ENCODE data around the gene CHRNA5. TPM values are rescaled to one million over a fixed set of nuclear protein-coding genes. Genes with fewer than 3 reads are reported as not detected.
"Not testable (repeated sequence)": the region's sequence is repeated elsewhere in the genome, so short reads cannot be mapped to it uniquely, and the experiment has no call there.

The CHRNA5 gene
- total RNA-seq, 2 experiments from 2014 or later = 2.1 to 3.1 TPM

DNA sequence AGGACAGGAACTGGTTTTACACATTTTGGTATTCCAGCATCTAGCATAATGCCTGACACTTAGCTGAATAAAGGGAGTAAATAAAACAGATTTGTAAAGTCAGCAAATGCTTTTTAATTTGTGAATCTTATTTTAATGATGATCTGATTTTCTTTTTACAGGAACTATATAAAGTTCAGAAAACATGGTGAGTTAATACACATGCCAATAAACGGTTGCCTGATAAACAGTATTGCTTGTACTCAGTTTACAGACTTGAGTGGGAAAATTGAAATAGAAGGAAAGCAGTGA is 23.6 kb upstream of the CHRNA5 start:
- ChIA-PET CTCF (interaction anchor here (1.1 to 1.8 kb wide), 2 partner anchors 65 to 119 kb away, joined by 3 to 4 read pairs; no protein-coding TSS in a partner anchor), POLR2A (interaction anchor here (1.4 to 5.9 kb wide), 11 partner anchors 8 to 332 kb away, joined by 4 to 56 read pairs (median 10); partner anchors contain the start of genes CHRNA5, IREB2 and MORF4L1)
- Mint-ChIP-seq H3K27me3 (no peaks in the 10 kb centered on the region), H3K36me3 (ENCODE audit: low read depth) (peaks cover 60% of the 10 kb centered on the region), H3K4me1 (peaks cover 41% of the 10 kb centered on the region), H3K4me3 (peak overlapping the region; percentile 90), H3K9me3 (no peaks in the 10 kb centered on the region), H3K27ac (peak overlapping the region; percentile 87)
- DNase-seq = no peak

GRCh38 chr15:78542647-78543046 is 22.7 kb upstream of the CHRNA5 start:
- H3K4me1 Mint-ChIP-seq = peaks cover 41% of the 10 kb centered on the region
- H3K27ac Mint-ChIP-seq = peak overlapping the region; percentile 87
- H3K4me3 Mint-ChIP-seq = peak overlapping the region; percentile 90
- H3K27me3 Mint-ChIP-seq = no peaks in the 10 kb centered on the region
- POLR2A ChIA-PET = interaction anchor here (5.4 to 5.9 kb wide), 2 partner anchors 23 to 105 kb away, joined by 47 to 56 read pairs; partner anchors contain the start of genes CHRNA5 and IREB2
- H3K9me3 Mint-ChIP-seq = no peaks in the 10 kb centered on the region
- peaks cover 67% of the 10 kb centered on the region for H3K36me3 Mint-ChIP-seq (ENCODE audit: low read depth)
- DNase-seq = no peak
- CTCF ChIA-PET = interaction anchor here (0.7 to 1.8 kb wide), 2 partner anchors 26 to 120 kb away, joined by 3 to 4 read pairs; no protein-coding TSS in a partner anchor

DNA sequence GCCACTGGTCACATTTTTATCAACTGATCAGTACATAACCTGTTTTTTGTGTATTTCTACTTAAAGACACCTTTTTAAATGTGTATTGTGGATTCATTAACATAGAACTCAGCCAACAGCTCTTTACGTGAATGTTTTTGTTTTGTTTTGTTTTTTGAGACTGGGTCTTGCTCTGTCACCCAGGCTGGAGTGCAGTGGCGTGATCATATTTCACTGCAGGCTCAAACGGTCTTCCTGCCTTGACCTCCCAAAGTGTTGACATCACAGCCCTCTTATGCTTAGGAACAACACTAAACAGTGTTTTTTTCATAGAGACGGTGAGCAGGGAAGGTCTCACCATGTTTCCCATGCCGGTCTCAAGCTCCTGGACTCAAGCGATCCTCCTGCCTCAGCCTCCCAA is 15.1 kb upstream of the CHRNA5 start:
- ChIA-PET POLR2A (interaction anchor here (1.4 to 1.8 kb wide), 2 partner anchors 10 to 42 kb away, joined by 4 to 11 read pairs; partner anchors contain the start of genes HYKK and PSMA4), CTCF (no interaction called here)
- Mint-ChIP-seq H3K4me1 (peaks cover 4% of the 10 kb centered on the region), H3K9me3 (no peaks in the 10 kb centered on the region), H3K4me3 (no peak overlapping the region), H3K36me3 (ENCODE audit: low read depth) (peaks cover 49% of the 10 kb centered on the region), H3K27me3 (no peaks in the 10 kb centered on the region), H3K27ac (no peak overlapping the region)
- no peak for DNase-seq

DNA sequence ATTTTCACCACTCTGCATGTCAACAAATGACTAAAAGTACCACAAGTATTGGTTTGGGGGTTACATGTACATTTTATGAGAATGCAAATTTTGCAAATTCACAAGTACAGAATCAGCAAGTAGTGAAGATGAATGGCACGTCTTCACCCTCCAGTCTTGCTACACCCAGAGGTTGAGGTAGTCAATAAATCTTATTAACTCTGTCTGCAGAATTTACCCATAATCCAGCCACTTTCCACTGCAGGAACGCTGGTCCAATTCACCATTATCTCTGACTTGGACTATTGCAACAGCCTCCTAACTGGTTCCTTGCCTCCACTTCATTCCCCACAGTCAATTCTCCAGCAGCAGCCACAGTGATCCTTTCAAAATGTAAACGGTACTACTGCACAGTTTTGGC is 14.5 kb upstream of the CHRNA5 start:
- ChIA-PET POLR2A (interaction anchor here (1.4 kb wide), 1 partner anchor 43 kb away, joined by 4 read pairs; the partner anchor contains the start of gene HYKK), CTCF (no interaction called here)
- DNase-seq = no peak
- no peaks in the 10 kb centered on the region for H3K27me3 Mint-ChIP-seq
- H3K9me3 Mint-ChIP-seq = no peaks in the 10 kb centered on the region
- peaks cover 43% of the 10 kb centered on the region for H3K36me3 Mint-ChIP-seq (ENCODE audit: low read depth)
- H3K4me1 Mint-ChIP-seq = no peaks in the 10 kb centered on the region
- H3K4me3 Mint-ChIP-seq = no peak overlapping the region
- no peak overlapping the region for H3K27ac Mint-ChIP-seq

- CTCF ChIA-PET = interaction anchor here (0.7 to 1.6 kb wide), 2 partner anchors 11 to 13 kb away, joined by 3 to 4 read pairs; partner anchors contain the start of gene CHRNA5
- H3K9me3 Mint-ChIP-seq = no peaks in the 10 kb centered on the region
- DNase-seq = no peak
- POLR2A ChIA-PET = interaction anchor here (2.4 kb wide), 1 partner anchor 11 kb away, joined by 15 read pairs; the partner anchor contains the start of gene PSMA4
- H3K4me1 Mint-ChIP-seq = no peaks in the 10 kb centered on the region
- no peaks in the 10 kb centered on the region for H3K27me3 Mint-ChIP-seq
- peaks cover 33% of the 10 kb centered on the region for H3K36me3 Mint-ChIP-seq (ENCODE audit: low read depth)
- H3K4me3 Mint-ChIP-seq = no peak overlapping the region
- no peak overlapping the region for H3K27ac Mint-ChIP-seq
These were observed 13.4 kb upstream of the CHRNA5 start for GRCh38 chr15:78551902-78552301.

- no peaks in the 10 kb centered on the region for H3K27me3 Mint-ChIP-seq
These were observed 12.7 kb upstream of the CHRNA5 start for GRCh38 chr15:78552597-78552996.

DNA sequence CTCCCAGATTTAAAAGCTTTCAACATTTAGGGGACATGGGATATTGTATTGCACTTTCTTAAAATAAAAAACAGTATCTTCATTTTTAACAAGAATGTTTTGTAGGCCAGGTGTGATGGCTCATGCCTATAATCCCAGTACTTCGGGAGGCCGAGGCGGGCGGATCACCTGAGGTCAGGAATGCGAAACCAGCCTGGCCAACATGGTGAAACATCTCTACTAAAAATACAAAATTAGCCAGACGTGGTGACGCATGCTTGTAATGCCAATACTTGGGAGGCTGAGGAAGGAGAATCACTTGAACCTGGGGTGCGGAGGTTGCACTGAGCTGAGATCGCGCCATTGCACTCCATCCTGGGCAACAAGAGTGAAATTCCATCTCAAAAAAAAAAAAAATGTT is 5.1 kb upstream of the CHRNA5 start:
- POLR2A ChIA-PET = interaction anchor here (1.7 kb wide), 1 partner anchor 19 kb away, joined by 8 read pairs; no protein-coding TSS in a partner anchor
- H3K27ac Mint-ChIP-seq; H3K36me3 Mint-ChIP-seq (ENCODE audit: low read depth); H3K9me3 Mint-ChIP-seq; H3K4me1 Mint-ChIP-seq; H3K4me3 Mint-ChIP-seq; H3K27me3 Mint-ChIP-seq; CTCF ChIA-PET; DNase-seq: not testable (repeated sequence)

More at GRCh38 chr15:78552597-78552996, 12.7 kb upstream of the CHRNA5 start:
- no peak for DNase-seq
- no peaks in the 10 kb centered on the region for H3K4me1 Mint-ChIP-seq
- no peaks in the 10 kb centered on the region for H3K9me3 Mint-ChIP-seq
- no peak overlapping the region for H3K27ac Mint-ChIP-seq
- H3K4me3 Mint-ChIP-seq = no peak overlapping the region
- H3K36me3 Mint-ChIP-seq (ENCODE audit: low read depth) = peaks cover 28% of the 10 kb centered on the region
- POLR2A ChIA-PET = interaction anchor here (2.4 kb wide), 1 partner anchor 12 kb away, joined by 15 read pairs; the partner anchor contains the start of gene PSMA4
- CTCF ChIA-PET = interaction anchor here (1.6 kb wide), 1 partner anchor 13 kb away, joined by 4 read pairs; the partner anchor contains the start of gene CHRNA5

DNA sequence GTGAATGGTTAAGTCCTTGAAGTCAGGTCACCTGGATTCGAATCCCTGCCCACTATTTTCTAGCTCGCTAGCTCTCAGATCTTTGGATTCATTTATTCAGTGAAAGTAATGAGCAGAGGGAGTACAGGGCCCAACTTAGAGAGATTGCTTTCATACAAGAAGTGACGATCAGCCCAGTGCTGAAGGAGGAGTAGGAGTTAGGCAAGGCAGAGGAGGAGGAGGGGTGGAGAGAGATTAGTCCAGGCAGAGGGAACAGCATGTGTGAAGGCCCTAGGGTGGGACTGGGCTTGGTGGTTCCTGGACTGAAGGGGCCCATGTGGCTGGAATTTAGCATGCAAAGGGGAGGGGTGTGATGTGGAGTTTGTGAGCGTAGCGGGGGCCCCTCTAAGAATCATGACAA is 3.8 kb upstream of the CHRNA5 start:
- DNase-seq = no peak
- H3K36me3 Mint-ChIP-seq (ENCODE audit: low read depth) = no peaks in the 10 kb centered on the region
- peaks cover 10% of the 10 kb centered on the region for H3K27me3 Mint-ChIP-seq
- ChIA-PET POLR2A (no interaction called here), CTCF (no interaction called here)
- no peaks in the 10 kb centered on the region for H3K9me3 Mint-ChIP-seq
- H3K27ac Mint-ChIP-seq = no peak overlapping the region
- H3K4me1 Mint-ChIP-seq = peaks cover 19% of the 10 kb centered on the region
- no peak overlapping the region for H3K4me3 Mint-ChIP-seq

DNA sequence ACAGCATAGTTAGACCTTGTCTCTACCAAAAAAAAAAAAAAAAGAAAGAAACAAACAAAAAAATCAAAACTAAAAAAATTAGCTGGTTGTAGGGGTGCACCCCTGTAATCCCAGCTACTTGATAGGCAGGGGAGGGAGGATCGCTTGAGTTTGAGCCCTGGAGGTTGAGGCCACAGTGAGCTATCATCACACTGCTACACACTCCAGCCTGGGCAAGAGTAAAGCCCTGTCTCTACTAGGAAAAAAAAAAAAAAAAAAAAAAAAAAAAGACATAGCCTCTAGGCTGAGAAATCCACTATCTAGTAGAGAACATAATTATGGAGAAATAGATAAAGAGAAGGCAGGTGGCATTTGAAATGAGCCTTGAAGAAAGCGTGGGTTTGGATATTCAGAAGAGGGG is 2.2 kb upstream of the CHRNA5 start:
- no peak overlapping the region for H3K4me3 Mint-ChIP-seq

GRCh38 chr15:78564743-78565096 is 600 bp upstream of the CHRNA5 start:
- Mint-ChIP-seq H3K4me3 (peak overlapping the region; percentile 81), H3K27ac (no peak overlapping the region), H3K4me1 (peaks cover 27% of the 10 kb centered on the region), H3K27me3 (peaks cover 19% of the 10 kb centered on the region), H3K9me3 (no peaks in the 10 kb centered on the region), H3K36me3 (ENCODE audit: low read depth) (no peaks in the 10 kb centered on the region)
- ChIA-PET CTCF (interaction anchor here (0.7 to 1.5 kb wide), 4 partner anchors 12 to 176 kb away, joined by 4 read pairs; no protein-coding TSS in a partner anchor), POLR2A (interaction anchor here (0.6 to 3.8 kb wide), 5 partner anchors 16 to 379 kb away, joined by 3 to 47 read pairs (median 3); partner anchors contain the start of genes CTSH, HYKK, IREB2 and PSMA4)
- no peak for DNase-seq

More for the DNA sequence above, 2.2 kb upstream of the CHRNA5 start:
- peaks cover 19% of the 10 kb centered on the region for H3K27me3 Mint-ChIP-seq
- ChIA-PET POLR2A (interaction anchor here (3.5 kb wide), 1 partner anchor 125 kb away, joined by 16 read pairs; the partner anchor contains the start of gene IREB2), CTCF (interaction anchor here (0.7 to 1.0 kb wide), 2 partner anchors 11 to 92 kb away, joined by 3 to 4 read pairs; no protein-coding TSS in a partner anchor)
- no peak overlapping the region for H3K27ac Mint-ChIP-seq
- H3K36me3 Mint-ChIP-seq (ENCODE audit: low read depth) = no peaks in the 10 kb centered on the region
- no peak for DNase-seq
- peaks cover 27% of the 10 kb centered on the region for H3K4me1 Mint-ChIP-seq
- H3K9me3 Mint-ChIP-seq = no peaks in the 10 kb centered on the region

GRCh38 chr15:78565951-78566774 is 843 bp downstream of the CHRNA5 start:
- CTCF ChIA-PET = interaction anchor here (0.7 to 1.5 kb wide), 3 partner anchors 9 to 174 kb away, joined by 3 to 4 read pairs (median 4); no protein-coding TSS in a partner anchor
- POLR2A ChIA-PET = interaction anchor here (0.6 to 3.8 kb wide), 7 partner anchors 11 to 128 kb away, joined by 3 to 47 read pairs (median 3); partner anchors contain the start of genes IREB2 and PSMA4
- Mint-ChIP-seq H3K4me1 (peaks cover 27% of the 10 kb centered on the region), H3K36me3 (ENCODE audit: low read depth) (no peaks in the 10 kb centered on the region), H3K27ac (no peak overlapping the region), H3K4me3 (peak overlapping the region; percentile 81), H3K9me3 (no peaks in the 10 kb centered on the region), H3K27me3 (peaks cover 19% of the 10 kb centered on the region)
- no peak for DNase-seq

GRCh38 chr15:78567531-78567930 is 2.2 kb downstream of the CHRNA5 start:
- H3K4me1 Mint-ChIP-seq = peaks cover 27% of the 10 kb centered on the region
- H3K9me3 Mint-ChIP-seq = no peaks in the 10 kb centered on the region
- DNase-seq = no peak
- H3K4me3 Mint-ChIP-seq = no peak overlapping the region
- POLR2A ChIA-PET = interaction anchor here (3.8 kb wide), 1 partner anchor 26 kb away, joined by 47 read pairs; the partner anchor contains the start of gene PSMA4
- H3K27ac Mint-ChIP-seq = no peak overlapping the region
- no peaks in the 10 kb centered on the region for H3K36me3 Mint-ChIP-seq (ENCODE audit: low read depth)
- CTCF ChIA-PET = no interaction called here
- H3K27me3 Mint-ChIP-seq = peaks cover 16% of the 10 kb centered on the region

- Mint-ChIP-seq H3K27me3 (peaks cover 16% of the 10 kb centered on the region), H3K4me3 (no peak overlapping the region), H3K36me3 (ENCODE audit: low read depth) (no peaks in the 10 kb centered on the region), H3K4me1 (peaks cover 15% of the 10 kb centered on the region), H3K27ac (no peak overlapping the region), H3K9me3 (no peaks in the 10 kb centered on the region)
- ChIA-PET CTCF (no interaction called here), POLR2A (no interaction called here)
- DNase-seq = no peak
These were observed 5.4 kb downstream of the CHRNA5 start for GRCh38 chr15:78570710-78571109.

Data from activated CD4-positive, alpha-beta memory T cell treated with anti-CD3 and anti-CD28 coated beads, Interleukin-2, amount 10 ng/mL, durations not matched to agents 7 days and 5 days (primary cell).